ELF-1 (cell line): ENCODE measurements around the gene TBXA2R.
"Not testable (repeated sequence)": the region's sequence is repeated elsewhere in the genome, so short reads cannot be mapped to it uniquely, and the experiment has no call there.

Source experiments
- DNase-seq: peaks from one replicate; pipeline ENCODE4 v3.0.0-alpha.2; 2016; ENCODE audit warnings: low read depth, low spot score

TBXA2R gene

DNA sequence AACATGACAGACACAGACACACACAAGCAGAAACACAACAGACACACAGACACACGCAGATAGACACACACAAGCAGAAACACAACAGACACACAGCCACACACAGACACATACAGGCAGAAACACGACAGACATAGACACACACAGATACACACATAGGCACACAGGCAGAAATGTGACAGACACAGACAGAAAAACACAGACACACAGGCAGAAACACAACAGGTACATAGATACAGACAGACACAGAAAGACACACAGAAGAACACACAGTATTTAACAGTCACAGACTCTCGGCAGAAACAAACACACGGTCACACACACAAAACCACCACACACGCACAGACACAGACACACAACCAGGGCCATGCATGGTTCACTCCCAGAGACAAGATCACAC, 905 bp downstream of the TBXA2R start:
- no peak for DNase-seq

DNA sequence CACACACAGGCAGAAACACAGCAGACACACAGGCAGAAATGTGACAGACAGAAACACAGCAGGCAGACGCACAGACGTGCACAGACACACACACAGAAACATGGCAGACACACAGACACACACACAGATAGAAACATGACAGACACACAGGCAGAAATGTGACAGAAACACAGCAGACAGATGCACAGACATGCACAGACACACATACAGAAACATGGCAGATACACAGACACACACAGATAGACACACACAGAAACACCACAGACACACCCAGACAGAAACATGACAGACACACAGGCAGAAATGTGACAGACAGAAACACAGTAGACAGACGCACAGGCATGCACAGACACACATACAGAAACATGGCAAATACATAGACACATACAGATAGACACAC, 1.3 kb downstream of the TBXA2R start:
- DNase-seq, result no peak

DNA sequence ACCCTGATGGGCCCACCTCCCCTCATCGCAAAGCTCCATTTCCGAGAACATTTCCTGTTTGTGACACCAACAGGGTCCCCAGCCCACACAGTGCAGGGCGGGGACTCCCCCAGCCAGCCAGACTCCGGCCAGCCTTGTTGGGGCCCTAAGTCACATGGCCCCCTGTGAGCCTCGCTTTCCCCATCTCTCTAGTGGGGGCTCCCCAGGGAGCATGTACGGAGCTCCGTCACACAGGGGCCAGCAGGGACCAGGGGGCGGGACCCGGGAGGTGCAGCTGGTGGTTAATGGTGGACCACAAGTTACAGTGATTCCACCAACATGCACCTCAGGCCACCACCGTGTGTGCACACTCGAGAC, 1.7 kb downstream of the TBXA2R start:
- DNase-seq, result no peak

DNA sequence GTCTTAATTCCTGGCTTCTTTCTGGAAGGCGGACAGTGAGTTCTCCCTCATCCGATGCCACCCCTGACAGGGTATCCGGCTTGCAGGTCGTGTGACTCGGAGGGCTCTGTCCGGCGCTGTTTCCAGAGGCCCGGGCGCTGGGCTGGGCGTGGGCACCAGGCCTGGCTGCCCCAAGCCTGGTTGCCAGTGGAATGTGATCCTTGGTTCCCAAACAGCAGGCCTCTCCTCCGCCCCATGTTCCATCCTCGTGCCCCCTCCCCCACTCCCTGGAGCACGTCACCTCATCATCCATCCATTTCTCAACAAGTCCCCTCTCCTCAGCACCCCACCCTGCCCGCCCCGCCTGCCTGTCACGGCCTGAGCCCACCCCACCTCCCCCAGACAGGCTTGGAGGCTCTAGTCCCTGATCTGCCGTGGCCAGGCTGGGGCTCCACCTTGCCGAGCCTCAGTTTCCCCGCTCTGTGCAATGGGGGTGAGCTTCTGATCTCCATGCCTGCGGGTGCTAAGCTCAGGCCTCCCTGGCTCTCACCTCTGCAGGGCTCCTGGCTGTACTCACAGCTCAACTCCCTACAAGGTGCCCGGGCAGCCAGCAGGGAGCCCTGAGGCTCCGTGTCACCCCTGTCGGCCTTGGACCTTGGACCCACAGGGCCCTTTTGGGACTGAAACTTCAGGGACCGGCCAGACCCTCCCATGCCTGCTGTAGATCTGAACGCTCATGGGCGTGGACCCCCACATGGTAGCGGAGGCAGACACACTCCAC, 2.3 kb downstream of the TBXA2R start:
- no peak for DNase-seq

DNA sequence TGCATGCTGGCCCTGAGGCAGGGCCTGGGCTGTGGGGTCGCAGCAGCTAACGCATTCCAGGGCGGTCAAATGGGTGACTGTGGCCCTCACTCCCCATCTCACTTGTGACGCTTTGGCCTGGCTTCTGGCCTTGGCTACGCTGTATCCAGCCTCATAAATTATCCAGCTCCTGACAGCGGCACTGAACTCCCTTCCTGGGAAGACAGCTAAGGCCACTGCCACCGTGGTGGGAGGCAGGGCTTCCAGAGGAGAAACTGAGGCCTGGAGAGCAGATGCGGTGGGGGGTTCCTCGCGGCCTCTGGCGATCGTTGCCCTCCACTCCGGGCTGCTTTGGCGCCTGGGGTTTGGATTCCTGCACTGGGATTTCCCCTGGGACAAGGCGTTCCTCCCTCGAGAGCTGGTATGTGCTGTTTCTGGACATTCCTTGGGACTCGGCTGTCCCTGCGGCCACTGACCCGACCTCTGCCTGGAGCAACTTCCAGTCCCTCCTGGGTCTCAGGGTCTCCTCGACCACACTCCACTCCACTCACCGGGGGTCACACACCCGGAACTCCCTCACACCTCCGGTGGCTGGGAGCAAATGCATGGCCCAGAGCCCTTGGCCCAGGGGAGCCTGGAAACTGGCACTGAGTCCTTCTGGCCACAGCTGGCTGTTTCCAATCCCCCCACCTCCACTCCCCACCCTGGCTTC, 3.4 kb downstream of the TBXA2R start:
- peak; percentile 68 for DNase-seq

DNA sequence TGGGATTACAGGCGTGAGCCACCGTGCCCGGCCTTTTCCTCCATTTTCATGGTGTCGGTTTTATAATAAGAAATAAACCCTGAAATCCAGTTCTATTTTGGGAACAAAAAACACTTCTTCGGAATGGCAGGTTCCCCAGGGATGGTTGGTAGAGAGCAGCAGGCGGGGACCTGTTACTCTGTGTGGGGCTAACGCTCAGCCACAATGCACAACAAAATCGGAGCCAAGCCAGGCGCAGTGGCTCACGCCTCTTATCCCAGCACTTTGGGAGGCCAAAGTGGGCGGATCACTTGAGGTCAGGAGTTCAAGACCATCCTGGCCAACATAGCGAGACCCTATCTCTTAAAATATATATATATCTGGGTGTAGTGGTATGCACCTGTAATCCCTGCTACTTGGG, 5.7 kb downstream of the TBXA2R start:
- DNase-seq, result no peak

DNA sequence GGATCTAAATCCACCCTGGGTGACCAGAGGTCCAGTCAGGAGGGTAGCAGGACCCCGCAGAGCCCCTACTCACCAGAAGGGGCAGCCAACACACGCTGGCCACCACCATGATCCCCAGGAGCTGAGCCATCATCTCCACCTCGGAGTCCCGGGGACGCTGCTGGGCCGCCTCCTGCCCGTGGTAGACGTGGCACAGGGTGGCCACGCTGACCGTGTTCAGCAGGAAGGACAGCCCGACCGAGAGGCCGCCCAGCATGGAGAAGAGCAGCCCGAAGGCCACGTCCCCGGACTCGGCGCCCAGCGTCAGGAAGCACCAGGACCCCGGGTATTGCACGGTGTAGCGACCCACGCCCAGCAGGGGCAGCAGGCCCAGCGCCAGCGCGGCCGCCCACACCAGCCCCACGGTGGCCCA, 6.9 kb downstream of the TBXA2R start:
- peak; percentile 57 for DNase-seq

DNA sequence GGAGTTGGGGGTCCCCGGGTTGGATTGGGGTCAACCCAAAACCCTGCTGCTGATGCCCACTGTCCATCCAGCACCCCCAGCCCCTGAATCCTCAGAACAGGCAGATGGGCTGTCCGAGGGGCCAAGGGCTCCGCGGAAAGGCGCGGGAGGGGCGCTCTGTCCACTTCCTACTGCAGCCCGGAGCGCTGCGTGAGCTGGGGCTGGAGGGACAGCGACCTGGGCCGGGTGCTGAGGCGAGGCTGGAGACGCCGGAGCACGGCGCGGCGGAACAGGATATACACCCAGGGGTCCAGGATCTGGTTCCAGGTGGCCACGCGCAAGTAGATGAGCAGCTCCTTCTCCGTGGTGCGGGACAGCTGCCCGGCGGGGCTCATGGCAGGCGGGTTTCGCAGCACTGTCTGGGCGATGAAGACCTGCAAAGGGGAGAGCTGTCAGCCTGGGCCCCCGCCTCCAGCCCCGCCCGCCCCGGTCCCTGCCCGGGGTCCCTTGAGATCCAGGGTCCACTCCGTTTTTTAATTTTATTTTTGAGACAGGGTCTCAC, 11.1 kb downstream of the TBXA2R start:
- no peak for DNase-seq

DNA sequence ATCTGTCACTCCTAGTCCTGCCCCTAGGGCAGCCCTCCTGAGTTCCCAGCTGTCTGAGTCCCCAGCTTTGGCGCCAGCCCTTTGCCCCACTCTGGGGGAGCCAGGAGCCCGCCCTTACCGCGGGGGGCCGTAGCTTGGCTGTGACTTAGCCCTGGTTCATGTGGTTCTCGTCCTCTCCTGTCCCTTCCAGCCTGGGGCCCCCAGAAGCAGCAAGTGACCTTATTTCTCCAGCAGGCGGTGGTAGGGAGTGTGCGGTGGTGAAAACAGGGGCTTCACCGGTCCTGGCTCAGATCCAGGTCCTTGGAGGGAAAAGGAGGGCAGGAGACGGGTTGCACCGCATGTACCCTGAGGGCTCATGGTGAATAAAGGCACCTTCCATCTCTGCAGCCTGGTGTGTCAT, 13.5 kb downstream of the TBXA2R start:
- peak; percentile 55 for DNase-seq

DNA sequence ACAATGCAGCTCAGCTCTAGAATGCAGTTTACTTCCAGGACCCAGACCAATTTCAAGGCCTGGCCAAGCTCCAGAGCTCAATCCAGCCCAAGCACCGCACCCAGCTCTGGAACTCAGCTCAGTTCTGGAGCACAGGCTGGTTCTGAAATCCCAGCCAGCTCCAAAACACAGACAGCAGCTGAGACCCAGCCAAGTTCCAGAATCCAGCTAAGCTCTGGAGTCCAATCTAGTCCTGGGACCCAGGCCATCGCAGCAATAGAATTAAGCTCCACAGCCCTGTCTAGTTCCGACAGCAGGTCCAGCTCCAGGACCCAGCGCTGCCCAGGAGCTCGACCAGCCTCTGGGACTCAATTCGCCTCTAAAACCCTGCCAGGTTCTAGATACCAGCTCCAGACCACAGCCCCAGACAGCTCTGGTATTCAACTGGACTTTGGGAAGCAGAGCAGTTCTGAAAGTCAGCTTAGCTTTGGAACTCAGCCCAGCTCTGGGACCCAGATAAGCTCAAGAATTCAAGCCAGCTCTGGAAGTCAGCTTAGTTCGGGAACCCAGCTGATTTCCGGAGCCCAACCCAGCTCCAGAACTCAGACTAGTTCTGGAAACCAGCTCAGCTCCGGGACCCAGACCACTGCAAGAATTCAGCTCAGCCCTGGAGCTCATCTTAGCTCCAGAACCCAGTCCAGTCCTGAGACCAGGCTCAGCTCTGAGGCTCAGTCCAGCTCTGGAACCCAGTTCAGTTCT, 14.6 kb downstream of the TBXA2R start:
- no peak for DNase-seq

DNA sequence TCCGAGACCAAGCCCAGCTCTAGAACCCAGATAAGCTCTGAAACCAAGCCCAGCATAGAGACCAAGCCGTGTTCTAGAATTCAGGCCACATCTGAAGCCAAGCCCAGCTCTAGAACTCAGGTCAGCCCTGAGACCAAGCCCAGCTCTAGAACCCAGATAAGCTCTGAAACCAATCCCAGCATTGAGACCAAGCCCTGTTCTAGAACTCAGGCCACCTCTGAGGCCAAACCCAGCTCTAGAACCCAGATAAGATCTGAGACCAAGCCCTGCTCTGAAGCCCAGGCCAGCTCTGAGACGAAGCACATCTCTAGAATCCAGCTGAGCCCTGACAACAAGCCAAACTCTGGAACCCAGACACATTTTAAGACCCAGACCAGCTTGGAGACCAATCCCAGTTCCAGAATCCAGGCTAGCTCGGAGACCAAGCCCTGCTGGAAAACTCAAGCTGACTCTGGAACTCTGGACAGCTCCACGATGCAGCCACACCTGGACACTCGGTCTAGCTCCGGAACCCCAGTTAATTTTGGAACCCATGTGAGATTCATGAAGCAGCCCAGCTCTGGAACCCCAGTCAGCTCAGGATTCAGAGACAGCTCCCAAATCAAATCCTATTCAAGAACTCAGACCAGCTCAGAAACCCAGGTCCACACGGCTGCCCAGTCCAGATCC, 15.6 kb downstream of the TBXA2R start:
- DNase-seq, result no peak

DNA sequence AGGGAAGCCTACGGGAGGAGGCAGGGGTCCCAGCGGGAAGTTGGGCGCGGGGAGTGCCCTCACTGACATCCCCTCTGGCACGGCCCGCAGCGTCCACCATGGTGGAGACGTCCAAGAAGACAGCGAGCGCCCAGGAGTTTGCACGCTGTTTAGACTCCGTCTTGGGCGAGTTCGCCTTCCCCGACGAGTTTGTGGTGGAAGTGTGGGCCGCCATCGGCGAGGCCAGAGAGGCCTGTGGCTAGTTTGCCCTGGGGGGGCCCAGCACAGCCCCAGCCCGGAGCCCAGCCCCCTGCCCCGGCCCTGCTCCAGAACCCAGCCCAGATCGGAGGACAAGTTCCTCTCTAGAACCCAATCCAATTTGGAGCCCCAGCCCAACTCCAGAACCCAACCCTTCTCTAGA, 16.7 kb downstream of the TBXA2R start:
- no peak for DNase-seq

DNA sequence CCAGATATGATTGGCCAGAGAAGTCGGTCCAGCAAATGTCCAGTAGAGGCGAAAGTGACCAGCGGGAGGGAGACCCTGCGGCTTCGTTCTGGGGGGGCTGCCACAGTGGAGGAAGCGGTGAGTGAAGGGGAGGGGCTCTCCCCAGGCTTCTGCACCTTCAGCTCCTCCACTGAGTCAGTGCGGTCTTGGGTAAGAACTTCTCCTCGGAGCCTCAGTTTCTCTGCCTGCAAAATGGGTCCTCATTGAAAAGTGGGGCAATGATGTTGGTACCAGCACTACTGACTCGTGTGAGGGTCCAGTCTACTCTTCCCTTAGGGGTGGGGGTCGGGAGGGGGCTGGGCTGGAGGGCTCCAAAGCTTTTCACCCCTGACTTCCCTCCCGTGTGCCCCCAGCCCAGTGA, 17.2 kb downstream of the TBXA2R start:
- DNase-seq, result no peak

DNA sequence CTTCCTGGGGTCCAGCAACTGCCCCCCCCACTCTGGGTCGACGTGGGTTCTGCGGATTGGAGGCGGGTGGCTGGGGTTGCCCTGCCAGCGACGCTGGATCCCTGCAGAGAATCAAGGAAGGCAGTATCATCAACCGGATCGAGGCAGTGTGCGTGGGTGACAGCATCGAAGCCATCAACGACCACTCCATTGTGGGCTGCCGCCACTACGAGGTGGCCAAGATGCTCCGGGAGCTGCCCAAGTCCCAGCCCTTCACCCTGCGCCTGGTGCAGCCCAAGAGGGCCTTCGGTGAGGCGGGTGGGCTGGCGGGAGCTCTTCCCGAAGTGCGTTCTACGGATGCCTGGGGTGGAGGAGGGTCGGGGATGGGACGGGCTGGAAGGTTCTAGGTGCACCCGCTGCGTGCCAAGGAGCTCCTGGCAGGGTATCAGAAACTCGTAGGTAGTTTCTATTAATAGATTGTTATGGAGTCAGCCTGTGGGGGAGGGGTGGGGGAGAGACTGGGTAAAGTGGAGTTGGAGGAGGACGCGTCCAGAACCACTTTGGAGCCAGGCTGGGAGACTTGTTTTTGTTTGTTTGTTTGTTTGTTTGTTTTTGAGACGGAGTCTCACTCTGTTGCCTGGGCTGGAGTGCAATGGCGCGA, 19.8 kb downstream of the TBXA2R start:
- DNase-seq, result no peak

DNA sequence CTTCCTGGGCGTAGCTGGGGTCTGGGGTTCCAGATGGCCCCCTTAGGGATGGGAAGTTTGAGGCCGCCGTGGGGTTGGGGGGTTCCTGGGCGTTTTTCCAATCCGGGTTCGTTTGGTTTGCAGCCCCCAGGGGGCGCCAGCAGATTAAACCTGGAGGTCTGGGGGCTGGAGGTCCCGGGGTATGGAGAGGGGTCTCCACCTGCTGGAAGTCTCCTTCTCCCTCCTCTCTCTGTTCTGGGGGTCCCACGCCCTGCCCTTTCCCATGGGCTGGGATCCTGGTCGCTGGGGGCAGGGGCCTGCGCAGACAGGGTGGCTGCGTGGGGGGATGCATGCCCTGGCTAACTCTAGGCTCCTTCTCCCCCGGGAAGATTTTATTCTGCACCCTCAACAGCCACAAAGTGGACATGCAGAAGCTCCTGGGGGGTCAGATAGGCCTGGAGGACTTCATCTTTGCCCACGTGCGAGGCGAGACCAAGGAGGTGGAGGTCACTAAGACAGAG, 20.5 kb downstream of the TBXA2R start:
- DNase-seq, result peak; percentile 47

DNA sequence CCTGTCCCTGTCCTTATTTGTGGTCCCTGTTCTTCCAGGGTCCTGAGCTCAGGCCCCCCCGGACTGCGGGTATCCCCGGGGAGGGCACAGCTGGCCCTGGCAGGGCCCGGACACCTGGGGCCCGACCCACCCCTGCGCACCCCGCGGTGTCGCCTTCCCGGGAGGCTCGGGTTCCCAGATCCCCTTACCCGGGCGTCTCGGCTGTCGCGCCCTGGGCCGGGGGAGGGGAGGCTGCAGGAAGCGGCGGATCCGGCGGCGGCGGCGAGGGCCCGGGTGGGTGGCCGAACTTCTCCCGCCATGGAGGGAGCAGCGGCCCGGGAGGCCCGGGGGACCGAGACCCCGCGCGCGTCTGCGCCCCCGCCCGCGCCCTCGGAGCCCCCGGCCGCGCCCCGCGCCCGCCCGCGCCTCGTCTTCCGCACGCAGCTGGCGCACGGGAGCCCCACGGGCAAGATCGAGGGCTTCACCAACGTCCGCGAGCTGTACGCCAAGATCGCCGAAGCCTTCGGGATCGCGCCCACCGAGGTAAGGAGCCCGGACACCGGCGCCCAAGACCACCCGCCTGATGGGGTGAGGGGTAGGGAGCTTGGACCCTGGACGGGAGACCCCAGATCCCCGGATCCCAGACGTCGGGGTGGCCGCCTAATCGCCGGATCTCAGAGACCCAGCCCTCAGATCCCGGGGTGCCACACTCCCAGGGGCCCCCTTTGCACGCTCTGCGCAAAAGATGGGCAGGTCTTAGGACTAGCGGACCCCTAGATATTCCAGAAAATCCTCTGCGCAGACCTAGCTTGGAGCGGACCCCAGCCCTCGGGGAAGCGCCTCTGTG, 21.2 kb downstream of the TBXA2R start, which contains the start of gene GIPC3:
Gene GIPC3 (plus strand): TSS at position 178 of the 826 bp plus-strand sequence. CDS start 120 bp downstream, at position 298.
- no peak for DNase-seq

DNA sequence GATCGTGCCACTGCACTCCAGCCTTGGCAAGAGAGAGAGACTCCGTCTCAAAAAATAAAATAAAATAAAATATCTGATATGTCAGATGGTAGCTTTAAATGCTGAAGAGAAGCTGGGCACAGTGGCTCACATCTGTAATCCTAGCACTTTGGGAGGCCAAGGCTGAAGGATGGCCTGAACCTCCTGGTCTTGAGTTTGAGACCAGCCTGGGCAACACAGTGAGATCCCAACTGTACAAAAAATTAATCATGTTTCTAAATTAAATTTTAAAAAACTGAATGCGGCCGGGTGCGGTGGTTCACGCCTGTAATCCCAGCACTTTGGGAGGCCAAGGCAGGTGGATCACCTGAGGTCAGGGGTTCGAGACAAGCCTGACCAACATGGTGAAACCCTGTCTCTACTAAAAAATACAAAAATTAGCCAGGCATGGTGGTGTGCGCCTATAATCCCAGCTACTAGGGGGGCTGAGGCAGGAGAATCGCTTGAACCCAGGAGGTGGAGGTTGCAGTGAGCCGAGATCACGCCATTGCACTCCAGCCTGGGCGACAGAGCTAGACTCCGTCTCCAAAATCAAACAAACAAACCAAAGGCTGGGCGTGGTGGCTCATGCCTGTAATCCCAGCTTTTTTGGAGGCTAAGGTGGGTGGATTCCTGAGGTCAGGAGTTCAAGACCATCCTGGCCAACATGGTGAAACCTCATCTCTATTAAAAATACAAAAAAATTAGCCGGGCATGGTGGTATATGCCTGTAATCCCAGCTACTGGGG, 22.5 kb downstream of the TBXA2R start:
- DNase-seq, result not testable (repeated sequence)

DNA sequence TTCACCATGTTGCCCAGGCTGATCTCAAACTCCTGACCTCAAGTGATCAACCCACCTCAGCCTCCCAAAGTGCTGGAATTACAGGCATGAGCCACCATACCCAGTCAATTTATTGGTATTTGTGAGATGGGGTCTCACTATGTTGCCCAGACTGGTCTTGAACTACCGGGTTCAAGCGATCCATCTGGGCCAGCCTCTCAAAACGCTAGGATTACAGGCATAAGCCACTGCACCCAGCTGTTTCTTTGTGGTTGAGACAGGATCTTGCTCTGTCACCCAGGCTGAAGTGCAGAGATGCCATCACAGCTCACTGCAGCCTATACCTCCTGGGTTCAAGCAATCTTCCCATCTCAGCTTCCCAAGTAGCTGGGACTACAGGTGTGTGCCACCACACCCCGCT, 24.9 kb downstream of the TBXA2R start:
- not testable (repeated sequence) for DNase-seq

DNA sequence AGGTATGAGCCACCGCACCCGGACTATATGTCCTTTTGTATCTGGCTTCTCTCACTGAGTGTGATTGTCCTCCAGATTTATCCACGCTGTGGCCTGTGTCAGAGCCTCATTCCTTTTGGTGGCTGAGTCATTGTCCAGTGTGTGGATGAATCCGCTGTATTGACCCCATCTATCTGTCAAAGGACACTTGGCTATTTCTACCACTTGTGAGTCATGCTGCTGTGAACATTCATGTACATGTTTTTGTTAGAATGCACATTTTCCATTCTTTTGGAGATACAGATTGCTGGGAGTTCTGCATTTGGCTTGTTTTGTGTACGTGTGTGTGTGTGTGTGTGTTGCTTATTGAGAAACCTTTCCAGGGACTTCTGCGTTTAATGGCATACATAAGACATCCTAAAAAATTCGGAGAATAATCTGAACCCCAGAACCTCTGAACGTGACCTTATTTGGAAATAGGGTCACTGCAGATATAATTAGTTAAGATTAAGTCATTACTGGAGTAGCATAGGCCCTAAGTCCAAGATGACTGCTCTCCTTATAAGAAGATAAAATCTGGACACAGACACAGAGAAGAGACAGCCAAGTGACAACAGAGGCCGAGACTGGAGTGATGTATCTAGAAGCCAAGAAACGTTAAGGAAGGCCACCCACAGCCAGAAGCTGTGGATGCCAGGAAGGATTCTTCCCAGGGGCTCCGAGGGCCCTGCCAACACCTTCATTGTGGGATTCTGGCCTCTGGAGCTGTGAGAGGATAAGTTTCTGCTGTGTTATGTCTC, 26.3 kb downstream of the TBXA2R start:
- DNase-seq, result no peak
